RCC 7860 (cell line): ENCODE measurements around the gene CDH23.

Experiments
- DNase-seq: peaks from one replicate; pipeline ENCODE4 v3.0.0-alpha.2; 2015; ENCODE audit warnings: low spot score
- FAIRE-seq: peaks from 2 replicates; lab custom pipeline; 2012; peaks lifted over from hg19 to GRCh38; lab: Jason Lieb, UNC

Gene CDH23

GRCh38 chr10:71504570-71504969, 107.8 kb downstream of the CDH23 start:
- no peak for DNase-seq
- no peak for FAIRE-seq

GRCh38 chr10:71505862-71506261, 109.1 kb downstream of the CDH23 start:
- FAIRE-seq = no peak
- no peak for DNase-seq

- FAIRE-seq (no peak), DNase-seq (no peak)
Observed at GRCh38 chr10:71509444-71509843, 112.7 kb downstream of the CDH23 start.

- DNase-seq (no peak), FAIRE-seq (no peak)
Observed at GRCh38 chr10:71511206-71511605, 114.5 kb downstream of the CDH23 start.

- DNase-seq = no peak
Observed at GRCh38 chr10:71512312-71512711, 115.6 kb downstream of the CDH23 start.

GRCh38 chr10:71512761-71513539, 116.2 kb downstream of the CDH23 start:
- FAIRE-seq (no peak), DNase-seq (peak; percentile 17)

More at GRCh38 chr10:71512312-71512711, 115.6 kb downstream of the CDH23 start:
- FAIRE-seq = no peak

GRCh38 chr10:71513540-71513853, 116.8 kb downstream of the CDH23 start:
- DNase-seq = no peak
- FAIRE-seq = no peak

- FAIRE-seq = no peak
Observed at GRCh38 chr10:71513936-71514335, 117.2 kb downstream of the CDH23 start.

GRCh38 chr10:71515531-71516172, 118.9 kb downstream of the CDH23 start:
- no peak for FAIRE-seq

More at GRCh38 chr10:71513936-71514335, 117.2 kb downstream of the CDH23 start:
- DNase-seq = no peak

GRCh38 chr10:71516890-71517289, 120.2 kb downstream of the CDH23 start:
- DNase-seq (no peak), FAIRE-seq (no peak)

More at GRCh38 chr10:71515531-71516172, 118.9 kb downstream of the CDH23 start:
- DNase-seq = no peak

- DNase-seq = no peak
- no peak for FAIRE-seq
Observed at GRCh38 chr10:71517298-71518169, 120.8 kb downstream of the CDH23 start.

- no peak for FAIRE-seq
Observed at GRCh38 chr10:71520042-71520441, 123.3 kb downstream of the CDH23 start.

GRCh38 chr10:71521504-71522441, 125.1 kb downstream of the CDH23 start:
- no peak for DNase-seq
- no peak for FAIRE-seq

More at GRCh38 chr10:71520042-71520441, 123.3 kb downstream of the CDH23 start:
- no peak for DNase-seq

- FAIRE-seq = no peak
- no peak for DNase-seq
Observed at GRCh38 chr10:71522442-71523144, 125.9 kb downstream of the CDH23 start.

GRCh38 chr10:71523756-71524155, 127.0 kb downstream of the CDH23 start:
- no peak for FAIRE-seq
- no peak for DNase-seq

- no peak for FAIRE-seq
Observed at GRCh38 chr10:71525092-71525491, 128.4 kb downstream of the CDH23 start.

GRCh38 chr10:71525721-71526120, 129.0 kb downstream of the CDH23 start:
- DNase-seq = no peak
- no peak for FAIRE-seq

More at GRCh38 chr10:71525092-71525491, 128.4 kb downstream of the CDH23 start:
- DNase-seq = no peak

GRCh38 chr10:71526653-71527052, 129.9 kb downstream of the CDH23 start:
- FAIRE-seq (no peak), DNase-seq (no peak)

- FAIRE-seq (peak; percentile 80), DNase-seq (peak; percentile 69)
Observed at GRCh38 chr10:71527135-71527534, 130.4 kb downstream of the CDH23 start.
